HepG2 (cell line): Measurements from ENCODE around the gene PHF21B. TPM values are rescaled to one million over a fixed set of nuclear protein-coding genes. Genes with fewer than 3 reads are reported as not detected.
A peak's percentile ranks its signal among the peaks of the same experiment; 100 is the strongest.

Experiments
- ATAC-seq: fragments of 200-7000 bp; cut with Tn5 transposase; 3 replicates; pipeline ENCODE4 v1.9.1; 2020; ENCODE audit warnings: mild to moderate bottlenecking, moderate library complexity
- BruUV-seq: library from RNA; stranded (reverse); fragments of 400-500 nt; replicated peaks from 2 replicates; lab custom pipeline; 2021; lab: Mats Ljungman, UMichigan
- CTCF ChIA-PET: fragments of 300-600 bp; formaldehyde crosslinking; extraction: SDS; loops from one replicate; lab custom pipeline; 2021; ENCODE audit warnings: low total read pairs, inconsistent platforms, low intra/inter-chr PET ratio; lab: Yijun Ruan, JAX
- POLR2A ChIA-PET: fragments of 350-600 bp; sonication (Branson Sonifier 250); formaldehyde crosslinking; loops from one replicate; lab custom pipeline; 2020; ENCODE audit warnings: antibody characterized with exemption, inconsistent platforms; lab: Yijun Ruan, JAX
- DNase-seq: peaks from one replicate; pipeline ENCODE4 v3.0.0-alpha.2; 2015; ENCODE audit warnings: low spot score
- FAIRE-seq: peaks from 3 replicates; lab custom pipeline; 2011; peaks lifted over from hg19 to GRCh38; lab: Jason Lieb, UNC
- H2AFZ ChIP-seq: one replicate; pipeline ENCODE4 v1.6.1; 2011; ENCODE audit warnings: low read length, inconsistent platforms
- H3K27ac ChIP-seq: fragments of 300-600 bp; 3 replicates; pipeline ENCODE4 v1.8.0; 2011; ENCODE audit warnings: mixed run types, mild to moderate bottlenecking, mixed read lengths, low read length, inconsistent platforms; ENCODE audit not compliant: insufficient read depth; ENCODE audit errors: extremely low read length
- H3K27me3 ChIP-seq, 2 experiments: fragments of 200-600 bp in 1 of 2; 2 replicates in 1 of 2; 3 replicates in 1 of 2; pipeline versions ENCODE4 v1.6.0 to v1.8.0; 2011; ENCODE audit warnings: low read length in 2 of 2, mild to moderate bottlenecking in 2 of 2, moderate library complexity in 2 of 2, inconsistent platforms in 1 of 2; ENCODE audit not compliant: insufficient read depth in 2 of 2, control insufficient read depth in 1 of 2
- H3K36me3 ChIP-seq, 2 experiments: fragments of 200-600 bp in 1 of 2; replicated peaks in 1 of 2; 2 replicates in 1 of 2; 3 replicates in 1 of 2; pipeline versions ENCODE4 v1.5.1 to v1.8.0; 2011; ENCODE audit warnings: low read length in 2 of 2, inconsistent platforms in 1 of 2; ENCODE audit not compliant: insufficient read depth in 2 of 2, control insufficient read depth in 1 of 2
- H3K4me1 ChIP-seq: 2 replicates; pipeline ENCODE4 v1.5.1; 2012; ENCODE audit warnings: low read length, inconsistent platforms; ENCODE audit not compliant: insufficient read depth
- H3K4me2 ChIP-seq: 2 replicates; pipeline ENCODE4 v1.6.0; 2011; ENCODE audit warnings: low read depth, low read length, inconsistent platforms
- H3K4me3 ChIP-seq, 3 experiments: fragments of 200-600 bp in 1 of 3; sonication (generic), shearing (Covaris generic) in 1 of 3; replicated peaks in 1 of 3; 2 replicates each; pipeline ENCODE4 v1.5.1; 2011 to 2016; ENCODE audit warnings: low read length in 3 of 3, inconsistent platforms in 2 of 3, low read depth in 2 of 3, mild to moderate bottlenecking in 2 of 3, control low read depth in 1 of 3, mixed read lengths in 1 of 3; ENCODE audit not compliant: insufficient read depth in 1 of 3
- H3K79me2 ChIP-seq: one replicate; pipeline ENCODE4 v1.6.1; 2011; ENCODE audit warnings: low read length, inconsistent platforms; ENCODE audit not compliant: insufficient read depth
- H3K9ac ChIP-seq: 2 replicates; pipeline ENCODE4 v1.6.0; 2011; ENCODE audit warnings: mild to moderate bottlenecking, low read depth, low read length, inconsistent platforms; ENCODE audit not compliant: insufficient read depth
- H3K9me3 ChIP-seq: 2 replicates; pipeline ENCODE4 v1.5.1; 2012; ENCODE audit warnings: mild to moderate bottlenecking, low read length
- H4K20me1 ChIP-seq: 2 replicates; pipeline ENCODE4 v1.6.0; 2011; ENCODE audit warnings: inconsistent platforms, mild to moderate bottlenecking, low read length, moderate library complexity; ENCODE audit not compliant: insufficient read depth
- BORCS8-MEF2B ChIP-seq: sonication (generic); formaldehyde crosslinking; IDR thresholded peaks from 2 replicates; pipeline ENCODE4 v1.8.0; 2022; ENCODE audit warnings: mild to moderate bottlenecking, missing genetic modification reagents
- CREB1 ChIP-seq, 2 experiments: fragments of 450-650 bp in 1 of 2; IDR thresholded peaks; 2 replicates each; pipeline ENCODE4 v1.6.1; 2016 to 2017; ENCODE audit warnings: control low read depth in 1 of 2, mild to moderate bottlenecking in 1 of 2, missing compliant biosample characterization in 1 of 2, missing genetic modification characterization in 1 of 2
- ELF3 ChIP-seq: IDR thresholded peaks from 2 replicates; pipeline ENCODE4 v1.6.1; 2016; ENCODE audit warnings: missing genetic modification reagents, missing compliant biosample characterization
- ETS1 ChIP-seq: sonication (generic); formaldehyde crosslinking; IDR thresholded peaks from 2 replicates; pipeline ENCODE4 v1.4.0; 2020; ENCODE audit warnings: missing genetic modification reagents
- RBM22 ChIP-seq: fragments of 200-400 bp; formaldehyde crosslinking; optimal IDR thresholded peaks from 2 replicates; pipeline ENCODE3; 2017; ENCODE audit warnings: mild to moderate bottlenecking, low read length, moderate library complexity
- ZNF17 ChIP-seq: sonication (generic); formaldehyde crosslinking; IDR thresholded peaks from 2 replicates; pipeline ENCODE4 v1.5.0; 2020; ENCODE audit warnings: mild to moderate bottlenecking, missing genetic modification reagents
- WGBS: methylation state at CpG from one replicate; pipeline ENCODE4 v1.1.6; 2017; ENCODE audit warnings: low lambda C conversion rate; 5-methylcytosine and 5-hydroxymethylcytosine counted together
- in situ Hi-C: cut with HindIII; loops from 2 replicates; pipeline ENCODE4 v1.10.0; 2017; ENCODE audit warnings: low pct_unique_long_range_greater_than_20kb; ENCODE audit not compliant: extremely low pct_ligation_motif_present
- intact Hi-C: fragments of 100-400 bp; cut with micrococcal nuclease; formaldehyde crosslinking; loops from one replicate; pipeline ENCODE4 v1.10.0; 2022; ENCODE audit not compliant: unreplicated experiment
- polyA plus RNA-seq, 8 experiments: library from polyadenylated mRNA; depleted of rRNA in 3 of 8; stranded (reverse) in 7 of 8; unstranded in 1 of 8; fragments of >200 nt; fragmentation: Illumina TruSeq in 4 of 8; extraction: Trizol in 4 of 8; gene quantifications; 2 replicates each; pipeline versions ENCODE4 v1.2.1 to v1.2.3, GENCODE V29; 2011 to 2016; ENCODE audit warnings: low read depth in 4 of 8, missing spikeins in 1 of 8, mixed read lengths in 1 of 8; ENCODE audit not compliant: insufficient read depth in 1 of 8
- total RNA-seq, 5 experiments: library from RNA; depleted of rRNA; stranded (reverse); fragments of >200 nt; fragmentation: Illumina TruSeq; extraction: Trizol; gene quantifications; 2 replicates each; pipeline ENCODE4 v1.2.3, GENCODE V29; 2016; ENCODE audit warnings: low read depth in 1 of 5

PHF21B gene
- total and polyA plus RNA-seq, 2 of the 13 experiments (the other 11 are each of a cell fraction or from before 2014, with no cell fraction given), result not detected

GRCh38 chr22:44983878-44984482 lies 25.8 kb downstream of the PHF21B start:
- Histone ChIP-seq H3K4me1 (no peaks in the 10 kb centered on the region), H3K27me3 (peaks cover 4 to 35% of the 10 kb centered on the region in 2 experiments), H3K36me3 (no peaks in the 10 kb centered on the region), H3K27ac (no peak overlapping the region), H4K20me1 (no peaks in the 10 kb centered on the region), H3K9ac (no peak overlapping the region), H3K4me3 (no peak overlapping the region), H3K79me2 (no peaks in the 10 kb centered on the region), H3K9me3 (no peaks in the 10 kb centered on the region), H3K4me2 (no peak overlapping the region), H2AFZ (no peak overlapping the region)
- DNase-seq (no peak), FAIRE-seq (no peak), ATAC-seq (no peak)
- ChIA-PET POLR2A (no interaction called here), CTCF (no interaction called here)
- in situ Hi-C loops (no loop called here), intact Hi-C loops (no loop called here)
- BruUV-seq, result no TSS peak
- TF ChIP-seq CREB1 (IDR thresholded peaks at IDR 0.05), result peak; percentile 87
- no peak for TF ChIP-seq CREB1 (CRISPR knock-in tag; IDR thresholded peaks at IDR 0.05)
- no peak for TF ChIP-seq ZNF17 (CRISPR knock-in tag)
- no peak for TF ChIP-seq ELF3 (CRISPR knock-in tag)
- 67% methylated on average over 3 of the region's 4 CpGs for WGBS

GRCh38 chr22:44982445-44982844 lies 27.4 kb downstream of the PHF21B start:
- POLR2A ChIA-PET, result no interaction called here
- Histone ChIP-seq H3K9me3 (no peaks in the 10 kb centered on the region), H4K20me1 (no peaks in the 10 kb centered on the region), H3K36me3 (no peaks in the 10 kb centered on the region), H3K27ac (no peak overlapping the region), H2AFZ (no peak overlapping the region), H3K27me3 (peaks cover 4 to 42% of the 10 kb centered on the region in 2 experiments), H3K79me2 (no peaks in the 10 kb centered on the region), H3K4me1 (no peaks in the 10 kb centered on the region), H3K4me2 (no peak overlapping the region), H3K9ac (no peak overlapping the region), H3K4me3 (no peak overlapping the region)
- no TSS peak for BruUV-seq
- FAIRE-seq (no peak), DNase-seq (no peak), ATAC-seq (no peak)
- TF ChIP-seq ETS1 (CRISPR knock-in tag) (no peak), RBM22 (no peak), BORCS8-MEF2B (CRISPR knock-in tag) (no peak)
- intact Hi-C loops, result no loop called here
- in situ Hi-C loops, result no loop called here
- 24% methylated on average over 5 of the region's 9 CpGs for WGBS
- CTCF ChIA-PET, result no interaction called here
